ENCODE measurements around the gene RIC8B.
"Not testable (repeated sequence)": the region's sequence is repeated elsewhere in the genome, so short reads cannot be mapped to it uniquely, and the experiment has no call there.

RIC8B gene, protein sequence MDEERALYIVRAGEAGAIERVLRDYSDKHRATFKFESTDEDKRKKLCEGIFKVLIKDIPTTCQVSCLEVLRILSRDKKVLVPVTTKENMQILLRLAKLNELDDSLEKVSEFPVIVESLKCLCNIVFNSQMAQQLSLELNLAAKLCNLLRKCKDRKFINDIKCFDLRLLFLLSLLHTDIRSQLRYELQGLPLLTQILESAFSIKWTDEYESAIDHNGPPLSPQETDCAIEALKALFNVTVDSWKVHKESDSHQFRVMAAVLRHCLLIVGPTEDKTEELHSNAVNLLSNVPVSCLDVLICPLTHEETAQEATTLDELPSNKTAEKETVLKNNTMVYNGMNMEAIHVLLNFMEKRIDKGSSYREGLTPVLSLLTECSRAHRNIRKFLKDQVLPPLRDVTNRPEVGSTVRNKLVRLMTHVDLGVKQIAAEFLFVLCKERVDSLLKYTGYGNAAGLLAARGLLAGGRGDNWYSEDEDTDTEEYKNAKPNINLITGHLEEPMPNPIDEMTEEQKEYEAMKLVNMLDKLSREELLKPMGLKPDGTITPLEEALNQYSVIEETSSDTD

DNA sequence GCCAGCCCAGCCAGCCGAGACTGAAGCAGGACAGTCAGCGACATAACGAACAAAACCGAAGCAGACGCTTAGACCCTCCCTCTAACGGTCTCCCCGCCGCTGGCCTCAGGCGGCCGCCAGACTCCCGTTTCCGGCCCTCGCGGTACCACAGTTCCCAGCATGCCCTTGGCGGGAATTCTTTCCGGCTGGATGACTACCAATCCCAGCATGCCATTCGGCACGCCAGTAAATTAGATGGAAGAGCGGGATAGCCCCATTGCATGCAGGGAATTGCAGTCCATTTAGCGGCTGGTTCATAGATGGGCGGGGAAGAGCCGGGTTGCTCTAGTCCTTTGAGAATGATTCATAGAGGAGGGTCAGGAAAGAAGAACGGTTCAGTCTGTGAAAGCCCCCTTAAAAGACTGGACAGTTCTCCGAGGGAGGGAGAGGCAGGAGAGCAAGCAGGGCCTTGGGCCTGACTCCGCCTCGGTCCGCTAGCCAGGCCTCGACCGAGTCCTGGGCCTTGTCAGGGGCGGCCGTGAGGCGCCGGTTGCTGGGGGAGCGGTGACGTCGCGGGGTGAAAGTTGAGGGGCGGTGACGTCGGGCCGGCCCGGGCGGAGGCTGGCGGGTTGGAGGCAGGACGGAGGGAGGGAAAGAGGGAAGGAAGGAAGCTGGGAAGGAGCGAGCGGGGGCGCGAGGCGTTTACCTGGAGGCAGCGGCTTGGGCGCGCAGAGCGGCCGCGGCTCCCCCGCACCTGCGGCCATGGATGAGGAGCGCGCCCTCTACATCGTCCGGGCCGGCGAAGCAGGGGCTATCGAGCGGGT lies at the start of gene RIC8B:
TSS of gene RIC8B (plus strand) at position 678 of the 803 bp plus-strand sequence. CDS start at position 742, 64 bp downstream.
- in situ Hi-C loops (cut with MboI; ENCODE audit: low sequenced_read_pairs), result no loop called here

- in situ Hi-C loops (cut with MboI; ENCODE audit: low sequenced_read_pairs), result no loop called here
These were observed 49.5 kb upstream of the RIC8B start for GRCh38 chr12:106724934-106725333.

DNA sequence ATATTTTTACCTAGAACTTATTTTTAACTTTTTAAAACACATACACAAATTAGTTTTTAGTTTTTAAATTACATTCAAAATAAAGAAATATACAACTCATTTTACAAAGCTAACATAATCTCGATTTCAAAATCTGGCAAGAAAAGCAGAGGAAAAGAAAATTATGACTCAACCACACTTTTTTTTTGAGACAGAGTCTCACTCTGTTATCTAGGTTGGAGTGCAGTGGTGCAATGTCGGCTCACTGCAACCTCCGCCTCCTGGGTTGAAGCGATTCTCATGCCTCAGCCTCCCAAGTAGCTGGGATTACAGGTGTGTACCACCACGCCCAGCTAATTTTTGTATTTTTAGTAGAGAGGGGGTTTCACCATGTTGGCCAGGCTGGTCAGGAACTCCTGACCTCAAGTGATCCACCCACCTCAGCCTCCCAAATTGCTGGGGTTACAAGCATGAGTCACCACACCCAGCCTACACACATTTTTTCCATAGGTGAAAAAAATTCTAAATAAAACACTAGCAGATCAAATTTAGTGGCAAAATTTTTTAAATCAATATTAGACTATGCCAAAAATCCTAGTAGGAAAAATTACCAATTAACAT lies 47.8 kb upstream of the RIC8B start:
- in situ Hi-C loops (cut with MboI; ENCODE audit: low sequenced_read_pairs), result not testable (repeated sequence)

GRCh38 chr12:106729611-106730010 lies 44.9 kb upstream of the RIC8B start:
- in situ Hi-C loops (cut with MboI; ENCODE audit: low sequenced_read_pairs), result no loop called here

GRCh38 chr12:106732890-106733289 lies 41.6 kb upstream of the RIC8B start:
- in situ Hi-C loops (cut with MboI; ENCODE audit: low sequenced_read_pairs), result no loop called here

GRCh38 chr12:106733660-106734059 lies 40.8 kb upstream of the RIC8B start:
- in situ Hi-C loops (cut with MboI; ENCODE audit: low sequenced_read_pairs), result no loop called here

- in situ Hi-C loops (cut with MboI; ENCODE audit: low sequenced_read_pairs), result no loop called here
These were observed 38.2 kb upstream of the RIC8B start for GRCh38 chr12:106736051-106736957.

DNA sequence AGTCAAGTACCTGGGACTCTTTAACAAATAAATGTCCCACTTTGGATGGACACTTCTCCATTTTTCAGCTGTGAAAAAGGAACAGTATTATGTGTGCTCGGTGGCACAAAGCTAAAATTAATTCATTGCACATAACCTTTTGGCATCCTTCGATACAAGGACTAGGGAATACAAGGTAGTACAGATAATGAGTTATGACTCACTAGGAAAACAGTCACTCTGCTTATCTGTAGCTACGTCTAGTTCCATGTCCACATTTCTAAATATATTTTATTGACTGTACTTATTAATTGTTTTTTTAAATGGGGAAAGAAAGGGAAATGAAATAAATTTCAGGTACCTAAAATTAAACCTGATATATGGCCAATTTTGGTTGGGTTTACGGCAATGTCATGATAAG lies 35.2 kb upstream of the RIC8B start:
- in situ Hi-C loops (cut with MboI; ENCODE audit: low sequenced_read_pairs), result no loop called here

DNA sequence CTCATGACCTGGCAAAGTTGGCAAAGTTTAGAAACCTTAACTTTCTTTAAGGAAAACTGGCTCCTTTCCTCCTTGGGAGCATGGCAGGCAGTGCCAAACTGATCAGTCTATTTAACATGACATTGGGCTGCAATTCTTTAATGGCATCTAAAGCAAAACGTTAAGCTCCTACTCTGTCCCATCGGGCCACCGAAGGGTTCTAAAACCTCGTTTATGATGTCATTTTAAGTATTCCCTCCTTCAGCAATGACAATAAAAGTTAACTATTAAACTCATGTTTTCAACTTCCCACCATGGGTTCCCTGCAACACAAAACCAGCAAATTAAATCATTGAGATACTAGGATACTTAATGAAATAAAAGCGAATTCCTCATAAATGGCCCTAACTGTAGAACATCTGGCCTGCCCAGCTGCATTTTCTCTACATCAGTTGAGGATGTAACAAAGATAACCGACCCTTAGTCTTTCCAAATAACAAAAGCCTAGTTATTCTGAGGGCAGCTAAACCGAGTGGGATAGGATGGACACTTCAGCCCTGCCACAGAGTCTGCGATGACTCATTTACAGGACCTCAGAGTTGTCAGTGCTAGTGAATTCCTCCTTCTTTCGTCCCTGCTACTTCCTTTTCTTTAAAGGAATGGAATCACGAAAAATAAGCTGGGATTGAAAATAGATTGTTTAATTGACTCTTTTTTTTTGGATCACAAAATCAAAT lies 34.5 kb upstream of the RIC8B start:
- in situ Hi-C loops (cut with MboI; ENCODE audit: low sequenced_read_pairs), result no loop called here

DNA sequence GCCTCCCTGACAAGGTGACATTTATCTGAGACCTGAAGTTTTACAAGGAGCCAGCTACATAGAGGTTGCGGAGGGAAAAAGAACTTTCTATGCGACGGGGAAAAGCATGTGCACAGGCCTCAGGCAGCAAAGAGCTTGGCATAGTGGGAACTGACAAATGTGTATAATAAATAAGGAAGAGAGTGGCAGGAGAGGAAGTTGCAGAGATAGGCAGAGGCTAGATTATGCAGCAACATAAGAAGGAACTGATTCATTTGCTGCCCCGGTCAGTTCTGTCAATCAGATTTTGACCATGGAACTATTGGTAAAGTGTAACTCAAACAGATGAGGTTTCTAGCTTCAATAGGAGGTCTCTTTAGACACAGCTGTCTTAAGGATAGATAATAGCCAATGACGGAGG lies 33.7 kb upstream of the RIC8B start:
- in situ Hi-C loops (cut with MboI; ENCODE audit: low sequenced_read_pairs), result no loop called here

DNA sequence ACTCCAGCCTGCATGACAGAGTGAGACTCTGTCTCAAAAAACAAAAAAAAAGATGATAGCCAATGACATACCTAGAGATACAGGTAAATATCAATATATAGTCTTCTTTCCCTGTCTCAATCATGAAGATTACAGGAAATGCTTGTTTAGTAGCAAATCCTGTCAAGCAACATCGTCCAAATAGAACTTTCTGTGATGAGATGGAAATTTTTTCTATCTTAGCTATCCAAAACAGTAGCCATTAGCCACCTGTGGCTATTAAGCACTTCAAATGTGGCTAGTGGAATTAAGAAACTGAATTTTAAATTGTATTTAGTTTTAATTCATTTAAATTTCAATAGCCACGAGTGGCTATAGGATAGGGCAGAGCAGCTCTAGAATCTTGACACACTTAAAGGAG lies 33.2 kb upstream of the RIC8B start:
- in situ Hi-C loops (cut with MboI; ENCODE audit: low sequenced_read_pairs), result no loop called here

DNA sequence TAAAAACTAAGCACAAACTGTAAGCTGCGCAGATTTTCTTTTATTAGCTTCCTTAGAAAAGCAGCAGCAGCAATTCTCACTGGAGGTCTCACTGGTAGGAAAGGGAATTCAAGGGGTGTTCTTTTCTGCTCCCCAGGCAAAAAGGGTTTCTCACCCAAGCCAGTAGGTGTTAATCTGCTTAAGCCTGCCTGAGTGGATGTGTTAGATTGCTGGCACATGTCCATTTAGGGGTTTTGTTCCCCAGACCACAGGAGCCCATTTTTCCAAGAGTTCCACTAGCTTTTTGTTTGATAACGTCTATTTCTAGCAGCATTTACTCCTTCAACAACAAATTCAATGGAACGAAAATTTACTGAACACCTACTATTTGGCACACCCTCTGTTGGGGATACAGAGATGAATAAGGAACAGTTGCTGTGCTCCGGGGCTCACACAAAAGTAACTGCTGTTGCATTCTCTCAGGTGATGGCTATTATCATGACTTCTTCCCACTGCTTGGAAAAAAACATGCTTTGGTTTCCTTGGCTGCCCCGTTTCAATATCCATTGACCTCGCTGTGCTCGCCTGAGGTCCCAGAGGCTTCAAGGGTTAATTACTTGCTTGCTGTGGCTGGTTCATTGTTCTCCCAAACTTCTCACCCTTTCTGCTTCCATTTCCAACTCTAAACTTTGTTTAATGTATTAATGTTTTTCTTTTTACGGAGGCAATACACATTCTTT lies 31.1 kb upstream of the RIC8B start:
- in situ Hi-C loops (cut with MboI; ENCODE audit: low sequenced_read_pairs), result no loop called here

- in situ Hi-C loops (cut with MboI; ENCODE audit: low sequenced_read_pairs), result no loop called here
These were observed 29.9 kb upstream of the RIC8B start for GRCh38 chr12:106744600-106744999.

DNA sequence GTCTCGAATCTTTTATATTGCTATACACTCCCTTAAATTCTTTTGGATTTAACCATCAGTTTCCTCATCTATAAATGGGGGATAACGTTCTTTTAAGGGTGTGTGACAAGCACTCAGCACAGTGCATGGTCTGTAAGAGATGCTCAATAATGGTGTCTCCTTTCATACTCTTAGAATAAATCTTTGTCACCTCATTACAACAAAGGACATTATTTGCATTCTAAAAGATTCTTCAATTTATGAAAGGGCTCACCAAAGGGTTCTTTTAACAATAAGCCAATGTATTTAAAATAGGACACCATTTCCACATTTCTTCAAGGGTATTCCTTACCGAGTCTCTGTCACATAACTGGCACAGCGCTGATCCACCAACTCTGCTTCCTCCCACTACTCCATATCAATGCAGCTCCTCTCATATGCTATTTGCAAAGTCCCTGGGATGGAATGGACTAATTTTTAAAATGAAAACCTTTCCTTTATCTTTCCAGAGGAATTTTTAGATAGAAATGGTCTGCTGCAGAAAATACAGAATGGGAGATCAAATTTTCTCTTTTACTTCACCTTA lies 29.2 kb upstream of the RIC8B start:
- in situ Hi-C loops (cut with MboI; ENCODE audit: low sequenced_read_pairs), result no loop called here

GRCh38 chr12:106747973-106748436 lies 26.5 kb upstream of the RIC8B start:
- in situ Hi-C loops (cut with MboI; ENCODE audit: low sequenced_read_pairs), result no loop called here

GRCh38 chr12:106750524-106750923 lies 24.0 kb upstream of the RIC8B start:
- in situ Hi-C loops (cut with MboI; ENCODE audit: low sequenced_read_pairs), result no loop called here

- in situ Hi-C loops (cut with MboI; ENCODE audit: low sequenced_read_pairs), result no loop called here
These were observed 21.0 kb upstream of the RIC8B start for GRCh38 chr12:106753526-106753925.

- in situ Hi-C loops (cut with MboI; ENCODE audit: low sequenced_read_pairs), result no loop called here
These were observed 20.2 kb upstream of the RIC8B start for GRCh38 chr12:106754331-106754730.
